ENCODE measurements around the gene YES1.

Gene YES1

DNA sequence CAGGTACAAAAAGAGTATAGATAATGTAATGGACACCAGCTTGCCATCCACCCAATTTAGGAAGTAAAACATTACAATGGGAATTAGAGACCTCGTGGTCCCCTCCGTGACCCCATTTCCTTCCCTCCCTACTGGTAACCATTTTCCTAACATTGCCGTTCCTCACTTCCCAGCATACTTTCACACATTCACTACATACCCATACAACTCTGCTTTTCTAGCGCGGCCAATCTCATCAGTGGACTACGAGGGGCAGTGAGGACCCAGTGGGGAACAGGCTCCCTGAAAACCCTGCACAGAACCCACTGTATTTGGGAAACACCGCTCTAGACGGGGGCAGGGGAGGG, 100.8 kb downstream of the YES1 start:
- no peak overlapping the region for H2BK5ac ChIP-seq (ENCODE audit: low read depth, low read length, poor library complexity, severe bottlenecking)
- peak overlapping the region; percentile 35 to 69 for H3K4ac ChIP-seq (ENCODE audit: low read depth in 1 of 2, low read length in 2 of 2)
- H2AK5ac ChIP-seq (ENCODE audit: low read length, severe bottlenecking) = peak overlapping the region; percentile 20
- peak overlapping the region; percentile 37 for H2BK120ac ChIP-seq (ENCODE audit: low read depth, low read length)
- H3K27me3 ChIP-seq (ENCODE audit: control insufficient read depth in 1 of 2, insufficient read depth in 1 of 2, low read length in 2 of 2) = no peaks in the 10 kb centered on the region
- H3K9ac ChIP-seq (ENCODE audit: low read length) = peak overlapping the region; percentile 91
- 16% methylated on average over 8 of the region's 8 CpGs for WGBS
- H3K18ac ChIP-seq (ENCODE audit: low read depth in 1 of 2, low read length in 2 of 2) = peak overlapping the region; percentile 31 to 77
- H3K36me3 ChIP-seq (ENCODE audit: control insufficient read depth in 1 of 2, insufficient read depth in 2 of 2, low read depth in 1 of 2, low read length in 2 of 2) = peaks cover 11 to 16% of the 10 kb centered on the region in 2 experiments
- no peak overlapping the region for H3K23ac ChIP-seq (ENCODE audit: low read length in 2 of 2)
- H3K4me1 ChIP-seq (ENCODE audit: control insufficient read depth, insufficient read depth, low read depth, low read length) = peaks cover 5% of the 10 kb centered on the region
- H2AFZ ChIP-seq (ENCODE audit: low read depth, low read length) = peak overlapping the region; percentile 0
- peak overlapping the region; percentile 3 for H3K27ac ChIP-seq (ENCODE audit: low read length, poor library complexity, severe bottlenecking)
- H3K9me3 ChIP-seq (ENCODE audit: control insufficient read depth, low read length) = no peaks in the 10 kb centered on the region
- no peak for DNase-seq
- H3K79me1 ChIP-seq (replicated peaks; ENCODE audit: low read length, poor library complexity, severe bottlenecking) = peaks cover 15% of the 10 kb centered on the region
- H2BK12ac ChIP-seq (ENCODE audit: low read length in 2 of 2) = no peak overlapping the region
- peak overlapping the region; percentile 74 for H4K91ac ChIP-seq (ENCODE audit: low read length)
- H3K4me3 ChIP-seq (ENCODE audit: insufficient read depth in 1 of 2, low read depth in 1 of 2, low read length in 2 of 2) = peak overlapping the region; percentile 74 to 81
- no peak overlapping the region for H2BK15ac ChIP-seq (ENCODE audit: low read depth, poor library complexity, severe bottlenecking)
- no peak overlapping the region for H3K14ac ChIP-seq (ENCODE audit: low read length in 2 of 2)
- H4K8ac ChIP-seq (ENCODE audit: low read length) = peak overlapping the region; percentile 72
- peak overlapping the region; percentile 92 for H3K4me2 ChIP-seq (ENCODE audit: low read length, poor library complexity, severe bottlenecking)

DNA sequence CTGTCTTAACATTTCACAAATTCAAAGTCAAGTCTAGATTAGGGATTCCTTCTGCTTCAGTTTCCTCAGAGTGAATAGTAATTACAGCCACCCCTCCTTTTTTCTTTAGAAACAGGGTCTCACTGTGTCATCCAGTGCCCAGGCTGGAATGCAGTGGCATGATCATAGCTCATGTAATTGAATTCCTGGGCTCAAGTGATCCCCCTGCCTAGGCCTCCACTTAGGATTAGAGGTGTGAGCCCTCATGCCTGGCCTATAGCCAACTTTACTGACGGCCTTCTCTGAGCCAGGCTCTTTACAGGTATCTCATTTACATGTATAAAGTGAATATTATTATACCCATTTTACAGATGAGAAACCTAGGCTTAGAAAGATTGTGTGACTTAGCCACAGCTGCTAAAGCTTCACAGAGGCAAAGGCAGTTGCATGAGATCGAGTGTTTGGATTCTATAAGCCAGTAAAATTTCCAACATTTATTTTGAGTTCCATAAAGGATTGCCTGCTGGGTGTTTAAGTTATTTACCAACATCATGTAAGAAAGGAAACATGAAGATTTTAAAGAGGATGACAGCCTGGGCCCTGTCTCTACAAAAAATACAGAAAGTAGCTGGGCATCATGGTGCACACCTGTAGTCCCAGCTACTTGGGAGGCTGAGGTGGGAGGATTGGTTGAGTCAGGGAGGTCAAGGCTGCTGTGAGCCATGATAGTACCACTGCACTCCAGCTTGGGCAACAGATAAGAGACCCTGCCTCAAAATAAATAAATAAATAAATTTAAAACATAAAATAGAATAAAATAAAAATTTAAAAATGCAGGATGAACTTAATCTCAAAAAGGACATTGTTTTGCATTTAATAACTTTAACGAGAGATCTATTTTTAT, 101.4 kb downstream of the YES1 start:
- Histone ChIP-seq H3K36me3 (ENCODE audit: control insufficient read depth in 1 of 2, insufficient read depth in 2 of 2, low read depth in 1 of 2, low read length in 2 of 2) (peaks cover 11 to 21% of the 10 kb centered on the region in 2 experiments), H3K4me1 (ENCODE audit: control insufficient read depth, insufficient read depth, low read depth, low read length) (peaks cover 5% of the 10 kb centered on the region), H2AFZ (ENCODE audit: low read depth, low read length) (no peak overlapping the region), H2BK5ac (ENCODE audit: low read depth, low read length, poor library complexity, severe bottlenecking) (no peak overlapping the region), H3K14ac (ENCODE audit: low read length in 2 of 2) (no peak overlapping the region), H3K27ac (ENCODE audit: low read length, poor library complexity, severe bottlenecking) (no peak overlapping the region), H3K79me1 (replicated peaks; ENCODE audit: low read length, poor library complexity, severe bottlenecking) (peaks cover 17% of the 10 kb centered on the region), H3K9me3 (ENCODE audit: control insufficient read depth, low read length) (no peaks in the 10 kb centered on the region), H4K91ac (ENCODE audit: low read length) (no peak overlapping the region), H3K4ac (ENCODE audit: low read depth in 1 of 2, low read length in 2 of 2) (no peak overlapping the region), H3K4me2 (ENCODE audit: low read length, poor library complexity, severe bottlenecking) (peak overlapping the region; percentile 92), H2BK120ac (ENCODE audit: low read depth, low read length) (no peak overlapping the region), H3K23ac (ENCODE audit: low read length in 2 of 2) (no peak overlapping the region), H2BK12ac (ENCODE audit: low read length in 2 of 2) (no peak overlapping the region), H2BK15ac (ENCODE audit: low read depth, poor library complexity, severe bottlenecking) (no peak overlapping the region), H3K4me3 (ENCODE audit: insufficient read depth in 1 of 2, low read depth in 1 of 2, low read length in 2 of 2) (peak overlapping the region in 1 of 2 experiments; percentile 81), H2AK5ac (ENCODE audit: low read length, severe bottlenecking) (no peak overlapping the region), H3K9ac (ENCODE audit: low read length) (peak overlapping the region; percentile 91), H3K18ac (ENCODE audit: low read depth in 1 of 2, low read length in 2 of 2) (no peak overlapping the region), H4K8ac (ENCODE audit: low read length) (no peak overlapping the region), H3K27me3 (ENCODE audit: control insufficient read depth in 1 of 2, insufficient read depth in 1 of 2, low read length in 2 of 2) (no peaks in the 10 kb centered on the region)
- 90% methylated on average over 1 of the region's 3 CpGs for WGBS
- DNase-seq = no peak

DNA sequence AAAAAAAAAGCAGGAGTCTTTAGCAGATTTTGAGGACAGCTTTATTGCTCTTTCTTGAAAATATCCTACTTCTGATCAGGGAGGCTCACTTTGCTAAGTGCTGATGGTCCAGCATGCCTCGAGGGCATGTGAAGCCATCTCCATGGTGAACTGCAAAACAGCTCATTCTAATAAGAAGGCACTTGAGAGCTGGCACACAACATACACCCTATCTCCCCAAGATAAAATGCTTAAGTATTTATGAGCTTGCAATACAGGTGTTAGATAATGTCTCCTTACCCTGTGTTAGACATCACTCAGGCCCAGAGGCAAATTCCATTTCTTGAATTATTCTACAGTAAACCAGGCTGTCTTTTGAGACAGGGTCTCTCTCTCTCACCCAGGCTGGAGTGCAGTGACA, 102.3 kb downstream of the YES1 start:
- WGBS = 88% methylated on average over 1 of the region's 1 CpG

GRCh38 chr18:708096-708495, 103.9 kb downstream of the YES1 start:
- Histone ChIP-seq H3K27me3 (ENCODE audit: control insufficient read depth in 1 of 2, insufficient read depth in 1 of 2, low read length in 2 of 2) (no peaks in the 10 kb centered on the region), H3K9me3 (ENCODE audit: control insufficient read depth, low read length) (no peaks in the 10 kb centered on the region)
- WGBS = 97% methylated on average over 8 of the region's 10 CpGs

More for the DNA sequence above, 102.3 kb downstream of the YES1 start:
- Histone ChIP-seq H4K8ac (ENCODE audit: low read length) (no peak overlapping the region), H3K23ac (ENCODE audit: low read length in 2 of 2) (no peak overlapping the region), H2BK15ac (ENCODE audit: low read depth, poor library complexity, severe bottlenecking) (no peak overlapping the region), H3K4me1 (ENCODE audit: control insufficient read depth, insufficient read depth, low read depth, low read length) (peaks cover 5% of the 10 kb centered on the region), H3K4ac (ENCODE audit: low read depth in 1 of 2, low read length in 2 of 2) (no peak overlapping the region), H3K18ac (ENCODE audit: low read depth in 1 of 2, low read length in 2 of 2) (no peak overlapping the region), H2BK120ac (ENCODE audit: low read depth, low read length) (no peak overlapping the region), H3K79me1 (replicated peaks; ENCODE audit: low read length, poor library complexity, severe bottlenecking) (peaks cover 20% of the 10 kb centered on the region), H3K9ac (ENCODE audit: low read length) (no peak overlapping the region), H3K14ac (ENCODE audit: low read length in 2 of 2) (no peak overlapping the region), H3K27ac (ENCODE audit: low read length, poor library complexity, severe bottlenecking) (no peak overlapping the region), H3K4me2 (ENCODE audit: low read length, poor library complexity, severe bottlenecking) (no peak overlapping the region), H2AFZ (ENCODE audit: low read depth, low read length) (no peak overlapping the region), H4K91ac (ENCODE audit: low read length) (no peak overlapping the region), H2BK5ac (ENCODE audit: low read depth, low read length, poor library complexity, severe bottlenecking) (no peak overlapping the region), H3K4me3 (ENCODE audit: insufficient read depth in 1 of 2, low read depth in 1 of 2, low read length in 2 of 2) (no peak overlapping the region), H2AK5ac (ENCODE audit: low read length, severe bottlenecking) (no peak overlapping the region), H3K36me3 (ENCODE audit: control insufficient read depth in 1 of 2, insufficient read depth in 2 of 2, low read depth in 1 of 2, low read length in 2 of 2) (peaks cover 11 to 29% of the 10 kb centered on the region in 2 experiments), H3K9me3 (ENCODE audit: control insufficient read depth, low read length) (no peaks in the 10 kb centered on the region), H2BK12ac (ENCODE audit: low read length in 2 of 2) (no peak overlapping the region), H3K27me3 (ENCODE audit: control insufficient read depth in 1 of 2, insufficient read depth in 1 of 2, low read length in 2 of 2) (no peaks in the 10 kb centered on the region)
- DNase-seq = peak; percentile 31

More at GRCh38 chr18:708096-708495, 103.9 kb downstream of the YES1 start:
- Histone ChIP-seq H3K79me1 (replicated peaks; ENCODE audit: low read length, poor library complexity, severe bottlenecking) (peaks cover 20% of the 10 kb centered on the region), H2BK15ac (ENCODE audit: low read depth, poor library complexity, severe bottlenecking) (no peak overlapping the region), H3K4me2 (ENCODE audit: low read length, poor library complexity, severe bottlenecking) (no peak overlapping the region), H2AFZ (ENCODE audit: low read depth, low read length) (no peak overlapping the region), H3K4ac (ENCODE audit: low read depth in 1 of 2, low read length in 2 of 2) (no peak overlapping the region), H2BK120ac (ENCODE audit: low read depth, low read length) (no peak overlapping the region), H3K14ac (ENCODE audit: low read length in 2 of 2) (no peak overlapping the region), H3K23ac (ENCODE audit: low read length in 2 of 2) (no peak overlapping the region), H2BK5ac (ENCODE audit: low read depth, low read length, poor library complexity, severe bottlenecking) (no peak overlapping the region), H3K9ac (ENCODE audit: low read length) (no peak overlapping the region), H4K91ac (ENCODE audit: low read length) (no peak overlapping the region), H3K4me3 (ENCODE audit: insufficient read depth in 1 of 2, low read depth in 1 of 2, low read length in 2 of 2) (no peak overlapping the region), H2AK5ac (ENCODE audit: low read length, severe bottlenecking) (no peak overlapping the region), H2BK12ac (ENCODE audit: low read length in 2 of 2) (no peak overlapping the region), H4K8ac (ENCODE audit: low read length) (no peak overlapping the region), H3K27ac (ENCODE audit: low read length, poor library complexity, severe bottlenecking) (no peak overlapping the region), H3K18ac (ENCODE audit: low read depth in 1 of 2, low read length in 2 of 2) (no peak overlapping the region), H3K4me1 (ENCODE audit: control insufficient read depth, insufficient read depth, low read depth, low read length) (peaks cover 9% of the 10 kb centered on the region), H3K36me3 (ENCODE audit: control insufficient read depth in 1 of 2, insufficient read depth in 2 of 2, low read depth in 1 of 2, low read length in 2 of 2) (peaks cover 11 to 30% of the 10 kb centered on the region in 2 experiments)
- DNase-seq = no peak
